ENCODE measurements around the gene SETD2.
"Not testable (repeated sequence)": the region's sequence is repeated elsewhere in the genome, so short reads cannot be mapped to it uniquely, and the experiment has no call there.

Gene SETD2

DNA sequence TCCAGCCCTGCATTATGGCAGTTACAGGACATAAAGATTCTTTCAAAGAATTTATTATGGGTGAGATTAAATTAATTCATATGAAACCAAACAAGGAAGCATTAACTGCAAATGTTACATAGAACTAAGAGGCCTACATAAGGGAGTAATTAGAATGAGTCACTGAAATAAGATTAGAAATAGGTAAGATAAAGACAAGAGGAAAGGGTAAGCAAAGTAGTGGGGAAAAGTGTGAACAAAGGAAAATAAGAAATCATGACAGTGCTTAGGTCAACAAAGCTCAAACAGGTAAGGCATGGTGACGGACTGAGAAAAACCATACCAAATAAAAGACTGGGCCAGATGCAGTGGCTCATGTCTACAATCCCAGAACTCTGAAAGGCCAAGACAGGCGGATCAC lies 74.3 kb downstream of the SETD2 start:
- Histone ChIP-seq H3K36me3 (ENCODE audit: control insufficient read depth, insufficient read depth, low read length) (peaks cover 6% of the 10 kb centered on the region), H3K9me3 (ENCODE audit: control insufficient read depth, insufficient read depth, low read length) (no peaks in the 10 kb centered on the region), H3K4me1 (ENCODE audit: control insufficient read depth, insufficient read depth, low read length) (no peaks in the 10 kb centered on the region), H3K4me3 (ENCODE audit: low read depth, low read length) (no peak overlapping the region), H3K27me3 (ENCODE audit: control insufficient read depth, insufficient read depth, low read length) (no peaks in the 10 kb centered on the region), H3K9ac (ENCODE audit: low read depth, low read length) (no peak overlapping the region)

DNA sequence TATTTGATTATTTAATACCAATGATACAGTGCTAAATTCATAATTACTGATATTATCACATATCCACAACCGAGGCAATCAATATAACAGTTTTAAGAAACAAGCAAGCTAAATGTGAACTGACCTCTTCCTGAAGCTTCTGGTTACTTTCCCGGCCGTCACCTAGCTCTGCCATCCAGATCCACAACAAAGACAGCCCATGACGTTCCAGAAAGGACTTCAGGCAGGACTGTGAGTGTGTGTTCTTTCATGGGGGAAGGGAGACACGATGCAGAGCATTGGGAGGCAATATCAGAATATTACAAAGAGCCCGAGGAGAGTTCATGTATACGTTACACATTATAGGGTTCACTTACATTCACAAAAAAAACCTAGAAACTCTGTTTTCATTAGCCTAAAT lies 77.8 kb downstream of the SETD2 start:
- H3K9ac ChIP-seq (ENCODE audit: low read depth, low read length) = no peak overlapping the region
- H3K9me3 ChIP-seq (ENCODE audit: control insufficient read depth, insufficient read depth, low read length) = no peaks in the 10 kb centered on the region
- no peaks in the 10 kb centered on the region for H3K27me3 ChIP-seq (ENCODE audit: control insufficient read depth, insufficient read depth, low read length)
- no peaks in the 10 kb centered on the region for H3K4me1 ChIP-seq (ENCODE audit: control insufficient read depth, insufficient read depth, low read length)
- H3K36me3 ChIP-seq (ENCODE audit: control insufficient read depth, insufficient read depth, low read length) = peaks cover 10% of the 10 kb centered on the region
- H3K4me3 ChIP-seq (ENCODE audit: low read depth, low read length) = no peak overlapping the region

DNA sequence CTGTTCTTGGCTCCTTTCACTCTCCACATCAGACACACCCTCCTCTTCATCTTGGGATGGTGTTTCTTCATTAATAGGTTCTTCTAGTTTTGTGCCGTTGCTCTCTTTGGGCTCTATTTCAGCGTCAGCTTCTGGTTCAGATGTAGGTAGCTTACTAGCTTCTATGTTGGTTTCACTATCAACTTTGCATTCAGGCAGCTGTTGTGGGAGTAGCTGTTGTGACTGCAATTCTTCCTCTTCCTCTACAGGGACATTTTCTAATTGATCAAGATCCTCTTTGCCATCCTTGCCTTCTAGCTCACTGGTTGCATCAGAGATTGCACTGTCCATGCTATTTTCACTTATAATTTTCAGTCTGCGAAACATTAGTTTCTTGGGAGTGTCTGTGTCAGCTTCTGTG lies 80.1 kb downstream of the SETD2 start:
- H3K4me1 ChIP-seq (ENCODE audit: control insufficient read depth, insufficient read depth, low read length) = no peaks in the 10 kb centered on the region
- H3K4me3 ChIP-seq (ENCODE audit: low read depth, low read length) = no peak overlapping the region
- no peaks in the 10 kb centered on the region for H3K9me3 ChIP-seq (ENCODE audit: control insufficient read depth, insufficient read depth, low read length)
- H3K36me3 ChIP-seq (ENCODE audit: control insufficient read depth, insufficient read depth, low read length) = peaks cover 10% of the 10 kb centered on the region
- no peak overlapping the region for H3K9ac ChIP-seq (ENCODE audit: low read depth, low read length)
- no peaks in the 10 kb centered on the region for H3K27me3 ChIP-seq (ENCODE audit: control insufficient read depth, insufficient read depth, low read length)

DNA sequence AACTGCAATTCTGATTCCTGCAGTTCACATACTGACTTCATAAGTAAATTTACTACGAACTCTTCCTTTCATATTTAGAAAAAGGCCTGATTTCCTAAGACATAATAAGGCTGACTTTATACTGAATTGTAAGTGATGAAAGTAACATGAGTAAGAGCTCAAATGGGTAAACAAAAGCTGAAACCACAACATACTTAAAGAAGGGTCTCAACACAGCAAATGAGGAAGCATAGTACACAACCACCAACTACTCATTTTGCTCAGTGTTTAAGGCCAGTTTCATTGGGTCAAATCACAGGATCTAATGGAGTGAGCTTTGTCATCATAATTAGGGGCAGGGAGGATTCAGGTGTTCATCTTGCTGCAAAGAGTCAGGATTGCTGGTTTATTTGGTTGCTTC lies 81.4 kb downstream of the SETD2 start:
- H3K4me3 ChIP-seq (ENCODE audit: low read depth, low read length) = no peak overlapping the region
- H3K9me3 ChIP-seq (ENCODE audit: control insufficient read depth, insufficient read depth, low read length) = no peaks in the 10 kb centered on the region
- H3K36me3 ChIP-seq (ENCODE audit: control insufficient read depth, insufficient read depth, low read length) = peaks cover 10% of the 10 kb centered on the region
- no peaks in the 10 kb centered on the region for H3K4me1 ChIP-seq (ENCODE audit: control insufficient read depth, insufficient read depth, low read length)
- no peaks in the 10 kb centered on the region for H3K27me3 ChIP-seq (ENCODE audit: control insufficient read depth, insufficient read depth, low read length)
- no peak overlapping the region for H3K9ac ChIP-seq (ENCODE audit: low read depth, low read length)

DNA sequence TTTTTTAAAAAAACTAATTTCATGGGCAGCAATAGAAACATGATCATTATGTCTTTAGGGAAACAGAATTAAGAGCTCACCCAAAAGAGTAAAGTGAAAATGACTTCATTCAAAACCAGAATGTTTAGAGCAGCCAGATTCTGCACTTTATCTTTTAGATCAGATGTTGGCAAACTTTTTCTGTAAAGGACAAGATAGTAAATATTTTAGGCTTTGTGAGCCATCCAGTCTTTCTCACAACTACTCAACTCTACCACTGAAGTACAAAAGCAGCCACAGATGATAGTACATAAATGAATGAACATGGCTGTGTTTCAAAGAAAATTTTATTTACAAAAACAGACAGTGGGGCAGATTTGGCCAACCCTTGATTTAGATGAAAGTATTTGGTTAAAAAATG lies 84.5 kb downstream of the SETD2 start:
- Histone ChIP-seq H3K9ac (ENCODE audit: low read depth, low read length) (no peak overlapping the region), H3K4me1 (ENCODE audit: control insufficient read depth, insufficient read depth, low read length) (no peaks in the 10 kb centered on the region), H3K36me3 (ENCODE audit: control insufficient read depth, insufficient read depth, low read length) (peaks cover 4% of the 10 kb centered on the region), H3K27me3 (ENCODE audit: control insufficient read depth, insufficient read depth, low read length) (no peaks in the 10 kb centered on the region), H3K9me3 (ENCODE audit: control insufficient read depth, insufficient read depth, low read length) (no peaks in the 10 kb centered on the region), H3K4me3 (ENCODE audit: low read depth, low read length) (no peak overlapping the region)

DNA sequence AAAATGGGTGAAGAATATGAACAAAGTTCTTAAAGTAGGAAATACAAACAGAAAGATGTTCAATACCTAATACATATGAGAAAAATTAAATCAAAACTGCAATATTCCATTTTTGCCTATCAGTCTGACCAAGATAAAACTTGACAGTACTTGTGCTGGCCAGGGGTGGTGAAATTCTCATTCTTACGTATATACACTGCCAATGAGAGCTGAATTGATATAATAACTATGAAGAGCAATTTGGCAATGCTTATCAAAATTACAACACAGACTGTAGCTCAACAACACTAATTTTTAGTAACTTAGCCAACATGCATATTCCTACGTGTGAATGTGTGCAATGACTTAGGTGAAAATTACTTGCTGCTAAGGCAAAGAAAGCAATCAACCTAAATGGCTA lies 90.2 kb downstream of the SETD2 start:
- Histone ChIP-seq H3K36me3 (ENCODE audit: control insufficient read depth, insufficient read depth, low read length) (peaks cover 3% of the 10 kb centered on the region), H3K4me1 (ENCODE audit: control insufficient read depth, insufficient read depth, low read length) (no peaks in the 10 kb centered on the region), H3K27me3 (ENCODE audit: control insufficient read depth, insufficient read depth, low read length) (no peaks in the 10 kb centered on the region), H3K9ac (ENCODE audit: low read depth, low read length) (no peak overlapping the region), H3K9me3 (ENCODE audit: control insufficient read depth, insufficient read depth, low read length) (no peaks in the 10 kb centered on the region), H3K4me3 (ENCODE audit: low read depth, low read length) (no peak overlapping the region)

DNA sequence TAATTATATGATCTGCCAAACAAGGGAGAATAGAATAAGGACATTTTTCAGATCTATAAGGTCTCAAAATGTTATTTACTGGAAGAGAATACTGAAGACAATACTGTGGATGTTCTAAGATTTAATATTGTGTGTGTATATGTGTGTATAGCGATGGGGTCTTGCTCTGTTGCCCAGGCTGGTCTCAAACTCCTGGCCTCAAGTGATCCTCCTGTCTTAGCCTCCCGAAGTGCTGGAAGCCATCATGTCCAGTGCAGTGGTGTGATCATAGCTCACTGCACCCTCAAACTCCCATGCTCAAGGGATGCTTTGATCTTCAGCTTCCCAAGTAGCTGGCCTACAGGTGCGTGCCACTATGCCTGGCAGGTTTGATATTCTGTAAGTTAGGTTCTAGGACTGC lies 93.1 kb downstream of the SETD2 start:
- H3K9ac ChIP-seq (ENCODE audit: low read depth, low read length) = no peak overlapping the region

DNA sequence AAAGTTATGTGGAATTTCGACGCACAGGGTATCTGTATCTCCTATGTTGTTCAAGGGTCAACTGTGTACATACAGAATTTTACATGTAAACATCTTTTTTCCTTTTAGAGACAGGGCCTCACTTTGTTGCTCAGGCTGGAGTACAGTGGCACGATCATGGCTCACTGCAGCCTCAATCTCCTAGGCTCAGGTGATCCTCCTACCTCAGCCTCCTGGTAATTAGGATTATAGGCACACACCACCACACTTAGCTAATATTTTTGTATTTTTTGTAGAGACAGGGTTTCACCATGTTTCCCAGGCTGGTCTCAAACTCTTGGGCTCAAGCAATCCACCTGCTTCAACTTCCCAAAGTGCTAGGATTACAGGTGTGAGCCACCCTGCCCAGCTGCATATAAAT lies 97.7 kb downstream of the SETD2 start:
- H3K9me3 ChIP-seq (ENCODE audit: control insufficient read depth, insufficient read depth, low read length); H3K4me1 ChIP-seq (ENCODE audit: control insufficient read depth, insufficient read depth, low read length); H3K9ac ChIP-seq (ENCODE audit: low read depth, low read length); H3K27me3 ChIP-seq (ENCODE audit: control insufficient read depth, insufficient read depth, low read length); H3K36me3 ChIP-seq (ENCODE audit: control insufficient read depth, insufficient read depth, low read length); H3K4me3 ChIP-seq (ENCODE audit: low read depth, low read length): not testable (repeated sequence)

More for the DNA sequence above, 93.1 kb downstream of the SETD2 start:
- Histone ChIP-seq H3K9me3 (ENCODE audit: control insufficient read depth, insufficient read depth, low read length) (no peaks in the 10 kb centered on the region), H3K4me1 (ENCODE audit: control insufficient read depth, insufficient read depth, low read length) (no peaks in the 10 kb centered on the region), H3K36me3 (ENCODE audit: control insufficient read depth, insufficient read depth, low read length) (peaks cover 3% of the 10 kb centered on the region), H3K4me3 (ENCODE audit: low read depth, low read length) (no peak overlapping the region), H3K27me3 (ENCODE audit: control insufficient read depth, insufficient read depth, low read length) (no peaks in the 10 kb centered on the region)

DNA sequence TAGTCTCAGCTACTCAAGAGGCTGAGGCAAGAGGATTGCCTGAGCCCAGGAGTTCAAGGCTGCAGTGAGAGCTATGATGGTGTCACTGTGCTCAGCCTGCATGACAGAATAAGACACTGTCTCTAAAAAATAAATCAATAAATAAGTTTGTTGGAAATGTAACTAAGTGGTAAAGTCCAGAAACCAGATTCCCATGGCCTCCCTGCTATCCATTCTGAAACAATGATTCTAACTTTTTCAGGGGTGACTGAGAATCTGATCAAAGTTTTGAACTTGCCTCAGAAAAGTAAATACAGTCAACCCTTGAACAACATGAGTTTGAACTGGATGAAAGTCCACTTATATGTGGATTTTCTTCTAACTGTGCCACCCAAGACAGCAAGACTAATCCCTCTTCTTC lies 98.2 kb downstream of the SETD2 start:
- Histone ChIP-seq H3K9me3 (ENCODE audit: control insufficient read depth, insufficient read depth, low read length) (no peaks in the 10 kb centered on the region), H3K27me3 (ENCODE audit: control insufficient read depth, insufficient read depth, low read length) (no peaks in the 10 kb centered on the region), H3K36me3 (ENCODE audit: control insufficient read depth, insufficient read depth, low read length) (peaks cover 3% of the 10 kb centered on the region), H3K4me1 (ENCODE audit: control insufficient read depth, insufficient read depth, low read length) (no peaks in the 10 kb centered on the region), H3K4me3 (ENCODE audit: low read depth, low read length) (no peak overlapping the region), H3K9ac (ENCODE audit: low read depth, low read length) (no peak overlapping the region)

DNA sequence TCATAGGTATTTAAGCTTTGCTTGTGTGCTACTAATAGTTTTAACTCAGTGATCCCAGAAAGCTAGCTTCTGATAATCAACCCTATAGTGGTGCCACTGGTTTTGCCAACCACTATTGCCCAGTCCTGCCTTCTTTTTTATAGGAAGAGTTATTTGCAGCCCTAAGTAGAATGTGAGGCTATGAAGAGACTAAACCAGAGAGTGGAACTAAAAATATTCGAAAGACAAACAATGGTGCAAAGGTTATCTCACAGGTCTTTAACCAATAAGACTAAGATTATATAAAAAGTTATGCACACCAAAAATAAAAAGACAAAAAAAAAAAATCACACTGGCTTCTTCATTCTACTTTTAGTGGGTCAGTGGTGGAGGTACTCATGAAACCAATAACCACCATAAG lies 98.9 kb downstream of the SETD2 start:
- Histone ChIP-seq H3K36me3 (ENCODE audit: control insufficient read depth, insufficient read depth, low read length) (peaks cover 2% of the 10 kb centered on the region), H3K4me1 (ENCODE audit: control insufficient read depth, insufficient read depth, low read length) (no peaks in the 10 kb centered on the region)

DNA sequence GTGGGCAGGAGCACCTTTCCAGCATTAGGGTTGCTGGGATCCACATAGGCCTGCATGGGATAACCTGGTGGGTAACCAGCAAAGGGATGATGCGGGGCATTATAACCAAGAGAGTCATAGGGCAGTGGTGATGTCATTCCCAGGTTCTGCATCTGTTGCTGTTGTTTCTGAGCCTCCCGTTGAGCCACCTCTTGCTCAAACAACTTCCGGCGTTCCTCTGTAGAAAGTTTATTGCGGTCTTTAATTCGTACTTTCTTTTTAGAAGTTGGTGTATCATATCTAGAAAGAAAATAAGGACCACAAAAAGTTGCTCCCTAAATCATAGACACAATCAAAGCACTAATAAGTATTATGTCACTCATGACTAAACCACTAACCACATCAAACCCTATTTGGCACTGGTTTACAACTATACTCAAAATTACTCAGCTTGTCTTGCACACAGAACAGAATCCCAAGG lies 106.7 kb downstream of the SETD2 start:
- no peaks in the 10 kb centered on the region for H3K9me3 ChIP-seq (ENCODE audit: control insufficient read depth, insufficient read depth, low read length)
- H3K9ac ChIP-seq (ENCODE audit: low read depth, low read length) = no peak overlapping the region
- no peaks in the 10 kb centered on the region for H3K27me3 ChIP-seq (ENCODE audit: control insufficient read depth, insufficient read depth, low read length)
- H3K4me1 ChIP-seq (ENCODE audit: control insufficient read depth, insufficient read depth, low read length) = no peaks in the 10 kb centered on the region
- H3K4me3 ChIP-seq (ENCODE audit: low read depth, low read length) = no peak overlapping the region
- peaks cover 9% of the 10 kb centered on the region for H3K36me3 ChIP-seq (ENCODE audit: control insufficient read depth, insufficient read depth, low read length)

More for the DNA sequence above, 98.9 kb downstream of the SETD2 start:
- no peaks in the 10 kb centered on the region for H3K27me3 ChIP-seq (ENCODE audit: control insufficient read depth, insufficient read depth, low read length)
- no peak overlapping the region for H3K4me3 ChIP-seq (ENCODE audit: low read depth, low read length)
- no peaks in the 10 kb centered on the region for H3K9me3 ChIP-seq (ENCODE audit: control insufficient read depth, insufficient read depth, low read length)
- no peak overlapping the region for H3K9ac ChIP-seq (ENCODE audit: low read depth, low read length)

DNA sequence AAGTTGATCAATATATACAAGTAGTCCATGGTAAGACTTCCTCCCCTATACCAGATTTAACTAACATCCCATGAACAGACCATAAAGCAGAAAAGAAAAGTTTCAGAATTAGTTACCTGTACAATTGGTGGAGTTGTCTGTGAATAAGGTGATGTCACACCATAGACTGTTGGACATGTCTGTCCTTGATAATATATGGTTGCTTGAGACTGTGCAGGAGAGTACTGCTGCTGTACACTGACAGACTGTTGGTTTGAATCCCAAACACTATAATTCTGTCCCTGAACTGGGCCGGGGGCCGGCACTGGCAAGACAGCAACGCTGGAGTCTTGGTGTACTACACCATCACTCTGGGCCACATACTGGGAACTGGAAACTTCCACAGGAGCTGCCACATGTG lies 107.2 kb downstream of the SETD2 start:
- Histone ChIP-seq H3K4me1 (ENCODE audit: control insufficient read depth, insufficient read depth, low read length) (no peaks in the 10 kb centered on the region), H3K9ac (ENCODE audit: low read depth, low read length) (no peak overlapping the region), H3K9me3 (ENCODE audit: control insufficient read depth, insufficient read depth, low read length) (no peaks in the 10 kb centered on the region), H3K4me3 (ENCODE audit: low read depth, low read length) (no peak overlapping the region), H3K36me3 (ENCODE audit: control insufficient read depth, insufficient read depth, low read length) (peaks cover 9% of the 10 kb centered on the region), H3K27me3 (ENCODE audit: control insufficient read depth, insufficient read depth, low read length) (no peaks in the 10 kb centered on the region)

DNA sequence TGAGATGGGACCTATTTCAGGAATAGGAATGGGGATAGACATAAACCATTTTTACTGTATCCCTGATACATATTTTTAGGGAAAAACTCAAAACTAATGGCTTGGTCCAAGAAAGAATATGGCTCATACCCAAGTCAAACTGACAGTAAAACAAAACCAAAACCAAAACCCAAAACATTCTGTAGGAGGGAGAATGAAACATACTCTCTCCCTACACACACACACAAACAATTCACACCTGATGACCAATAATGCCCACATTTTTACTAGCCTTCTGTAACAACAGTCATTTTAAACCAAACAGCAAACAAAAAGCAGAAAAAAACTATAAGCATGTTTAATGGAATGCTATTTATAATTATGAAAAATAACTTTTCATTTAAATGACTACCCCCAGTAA lies 109.5 kb downstream of the SETD2 start:
- no peaks in the 10 kb centered on the region for H3K4me1 ChIP-seq (ENCODE audit: control insufficient read depth, insufficient read depth, low read length)
- H3K4me3 ChIP-seq (ENCODE audit: low read depth, low read length) = no peak overlapping the region
- H3K36me3 ChIP-seq (ENCODE audit: control insufficient read depth, insufficient read depth, low read length) = peaks cover 7% of the 10 kb centered on the region
- no peaks in the 10 kb centered on the region for H3K9me3 ChIP-seq (ENCODE audit: control insufficient read depth, insufficient read depth, low read length)
- no peak overlapping the region for H3K9ac ChIP-seq (ENCODE audit: low read depth, low read length)
- no peaks in the 10 kb centered on the region for H3K27me3 ChIP-seq (ENCODE audit: control insufficient read depth, insufficient read depth, low read length)
